ENCODE results near the gene LTBP4.

LTBP4 gene

DNA sequence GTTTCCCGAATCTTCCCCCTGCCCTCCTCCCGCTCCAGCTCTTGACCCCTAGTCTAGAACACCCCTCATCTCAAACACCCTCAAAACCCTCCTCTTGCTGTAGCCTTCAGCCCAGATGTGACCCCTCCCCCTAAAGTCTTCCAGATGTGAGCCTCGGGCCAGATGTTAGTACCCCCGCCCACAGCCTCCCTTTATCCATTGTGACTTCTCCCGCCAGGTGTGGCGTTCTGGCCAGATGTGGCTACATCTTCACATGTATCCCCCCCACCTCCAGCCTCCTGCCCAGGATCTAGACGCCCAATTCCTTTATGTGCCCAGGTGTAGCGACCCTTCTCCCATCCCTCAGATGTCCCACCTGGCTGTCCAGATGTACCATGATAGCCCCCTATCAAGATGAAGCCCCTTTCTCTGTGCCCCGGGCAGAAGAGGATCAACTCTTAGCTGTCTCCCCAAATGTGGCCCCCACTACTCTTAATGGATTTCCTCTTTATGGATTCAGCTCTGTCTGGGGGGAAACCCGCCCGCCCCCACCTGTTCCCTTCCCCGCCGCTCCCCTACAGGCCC lies 517 bp upstream of the LTBP4 start:
- no peak for DNase-seq (ENCODE audit: insufficient read length, low spot score)
- no peak for FAIRE-seq
- TF ChIP-seq TAF1 (IDR thresholded peaks at IDR 0.05; ENCODE audit: low read depth, low read length) (no peak), PAX5 (IDR thresholded peaks at IDR 0.05; ENCODE audit: insufficient read depth, low read length, severe bottlenecking) (no peak), POU2F2 (IDR thresholded peaks at IDR 0.05; ENCODE audit: low read depth, low read length) (no peak), SPI1 (IDR thresholded peaks at IDR 0.05; ENCODE audit: low read depth, low read length) (no peak), POLR2A (IDR thresholded peaks at IDR 0.05; ENCODE audit: low read depth, low read length) (no peak), POLR2AphosphoS5 (IDR thresholded peaks at IDR 0.05; ENCODE audit: low read depth, low read length) (no peak)

DNA sequence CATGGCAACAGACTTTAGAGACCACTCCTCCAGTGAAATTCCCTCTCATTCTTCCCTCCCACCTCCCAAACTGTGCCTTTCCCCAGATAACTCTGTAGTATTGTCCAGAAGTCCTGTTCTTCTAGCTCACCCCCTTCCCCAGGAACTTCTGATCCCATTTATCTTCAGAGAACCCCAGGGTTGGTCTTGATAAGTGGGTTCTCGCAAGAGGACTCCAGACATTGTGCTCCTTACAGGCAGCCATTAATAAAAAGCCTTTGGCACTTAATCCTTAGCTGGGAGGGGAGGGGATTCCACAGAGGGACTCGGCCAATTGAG lies 1.9 kb downstream of the LTBP4 start:
- no peak for DNase-seq (ENCODE audit: insufficient read length, low spot score)
- no peak for FAIRE-seq
- TF ChIP-seq PAX5 (IDR thresholded peaks at IDR 0.05; ENCODE audit: insufficient read depth, low read length, severe bottlenecking) (no peak), POLR2A (IDR thresholded peaks at IDR 0.05; ENCODE audit: low read depth, low read length) (no peak), POLR2AphosphoS5 (IDR thresholded peaks at IDR 0.05; ENCODE audit: low read depth, low read length) (no peak), TAF1 (IDR thresholded peaks at IDR 0.05; ENCODE audit: low read depth, low read length) (no peak), SPI1 (IDR thresholded peaks at IDR 0.05; ENCODE audit: low read depth, low read length) (no peak), POU2F2 (IDR thresholded peaks at IDR 0.05; ENCODE audit: low read depth, low read length) (no peak)

DNA sequence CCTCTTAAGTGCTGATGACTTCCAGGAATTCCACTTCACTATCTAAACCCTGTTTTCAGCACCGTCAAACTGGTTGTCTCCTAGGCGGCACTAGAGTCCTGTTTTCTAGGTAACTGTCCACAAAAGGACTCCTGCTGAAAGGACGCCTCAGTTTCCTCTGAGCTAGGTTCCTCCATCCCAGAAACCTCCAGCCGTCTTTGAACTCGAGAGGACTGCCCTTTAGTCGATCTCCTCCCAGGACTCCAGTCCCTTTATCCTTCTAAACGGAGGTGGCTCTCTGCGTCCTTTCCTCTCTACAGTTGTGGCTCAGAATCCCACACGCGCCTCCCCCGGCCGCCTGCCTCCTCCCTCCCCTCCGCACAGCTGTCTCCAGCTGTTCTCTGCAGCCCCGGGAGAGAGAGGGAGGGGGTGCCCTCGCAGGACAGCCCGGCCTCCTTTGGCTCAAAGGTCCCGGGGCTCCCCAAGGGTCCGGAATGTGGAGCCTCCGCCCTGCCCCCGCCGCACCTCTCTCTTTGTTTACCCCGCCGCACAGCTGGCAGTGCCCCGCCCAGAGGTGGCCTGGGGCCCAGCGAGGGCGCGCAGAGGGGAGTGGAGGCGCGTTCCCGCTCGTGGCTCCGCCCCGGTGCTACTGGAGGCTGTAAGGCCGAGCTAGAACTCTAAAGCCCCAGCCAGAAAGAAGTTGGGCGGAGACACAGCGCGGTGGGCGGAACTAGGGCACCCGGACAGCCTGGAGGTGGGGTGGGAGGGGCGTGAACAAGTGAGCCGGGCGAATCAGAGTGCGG lies 2.4 kb downstream of the LTBP4 start:
- FAIRE-seq: peak; percentile 96
- DNase-seq (ENCODE audit: insufficient read length, low spot score): peak; percentile 92
- TF ChIP-seq SPI1 (IDR thresholded peaks at IDR 0.05; ENCODE audit: low read depth, low read length) (peak; percentile 26; the same call in 1 of the 2 replicates), POLR2AphosphoS5 (IDR thresholded peaks at IDR 0.05; ENCODE audit: low read depth, low read length) (no peak)

DNA sequence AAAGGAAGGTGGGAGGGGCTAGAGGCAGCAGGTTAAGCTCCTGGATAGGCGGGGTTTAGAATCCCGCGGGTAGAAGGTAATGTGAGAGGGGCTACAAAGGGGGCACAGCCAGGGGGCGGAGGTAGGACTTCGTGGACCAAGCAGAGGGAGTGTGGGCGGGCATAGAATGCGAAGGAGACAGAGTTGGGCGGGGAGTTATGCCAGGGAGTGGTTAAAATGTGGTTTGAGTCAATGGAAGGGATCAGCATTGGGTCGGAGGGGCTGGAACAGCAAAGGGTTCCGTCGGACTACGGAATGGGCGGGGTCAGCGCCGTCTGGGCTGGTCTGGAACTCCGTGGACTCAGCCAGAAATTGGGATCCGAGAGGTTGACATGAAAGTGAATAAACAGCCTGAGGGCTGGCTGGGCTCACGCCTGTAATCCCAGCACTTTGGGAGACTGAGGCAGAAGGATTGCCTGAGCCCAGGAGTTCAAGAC lies 3.0 kb downstream of the LTBP4 start:
- DNase-seq (ENCODE audit: insufficient read length, low spot score): no peak
- no peak for TF ChIP-seq POLR2AphosphoS5 (IDR thresholded peaks at IDR 0.05; ENCODE audit: low read depth, low read length)
- no peak for TF ChIP-seq TAF1 (IDR thresholded peaks at IDR 0.05; ENCODE audit: low read depth, low read length)
- no peak for TF ChIP-seq SPI1 (IDR thresholded peaks at IDR 0.05; ENCODE audit: low read depth, low read length)
- no peak for TF ChIP-seq POU2F2 (IDR thresholded peaks at IDR 0.05; ENCODE audit: low read depth, low read length)
- TF ChIP-seq PAX5 (IDR thresholded peaks at IDR 0.05; ENCODE audit: insufficient read depth, low read length, severe bottlenecking): no peak
- no peak for TF ChIP-seq POLR2A (IDR thresholded peaks at IDR 0.05; ENCODE audit: low read depth, low read length)
- FAIRE-seq: no peak

DNA sequence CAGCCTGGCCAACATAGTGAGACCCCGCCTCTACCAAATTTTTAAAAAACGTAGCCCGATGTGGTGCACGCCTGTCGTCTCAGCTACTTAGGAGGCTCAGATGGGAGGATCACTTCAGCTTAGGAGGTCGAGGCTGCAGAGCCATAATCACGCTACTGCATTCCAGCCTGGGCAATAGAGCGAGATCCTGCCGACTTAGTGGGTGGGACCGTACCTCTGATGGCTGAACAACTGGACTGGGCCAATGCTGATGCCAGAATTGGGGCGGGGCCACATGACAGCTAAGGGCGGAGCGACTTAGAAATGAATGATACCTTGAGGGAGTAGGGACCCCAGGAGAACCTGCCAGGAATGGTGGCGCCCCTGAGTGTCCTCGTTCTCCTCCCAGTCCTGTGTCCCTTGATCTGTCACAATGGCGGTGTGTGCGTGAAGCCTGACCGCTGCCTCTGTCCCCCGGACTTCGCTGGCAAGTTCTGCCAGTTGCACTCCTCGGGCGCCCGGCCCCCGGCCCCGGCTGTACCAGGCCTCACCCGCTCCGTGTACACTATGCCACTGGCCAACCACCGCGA lies 3.6 kb downstream of the LTBP4 start:
- no peak for FAIRE-seq

DNA sequence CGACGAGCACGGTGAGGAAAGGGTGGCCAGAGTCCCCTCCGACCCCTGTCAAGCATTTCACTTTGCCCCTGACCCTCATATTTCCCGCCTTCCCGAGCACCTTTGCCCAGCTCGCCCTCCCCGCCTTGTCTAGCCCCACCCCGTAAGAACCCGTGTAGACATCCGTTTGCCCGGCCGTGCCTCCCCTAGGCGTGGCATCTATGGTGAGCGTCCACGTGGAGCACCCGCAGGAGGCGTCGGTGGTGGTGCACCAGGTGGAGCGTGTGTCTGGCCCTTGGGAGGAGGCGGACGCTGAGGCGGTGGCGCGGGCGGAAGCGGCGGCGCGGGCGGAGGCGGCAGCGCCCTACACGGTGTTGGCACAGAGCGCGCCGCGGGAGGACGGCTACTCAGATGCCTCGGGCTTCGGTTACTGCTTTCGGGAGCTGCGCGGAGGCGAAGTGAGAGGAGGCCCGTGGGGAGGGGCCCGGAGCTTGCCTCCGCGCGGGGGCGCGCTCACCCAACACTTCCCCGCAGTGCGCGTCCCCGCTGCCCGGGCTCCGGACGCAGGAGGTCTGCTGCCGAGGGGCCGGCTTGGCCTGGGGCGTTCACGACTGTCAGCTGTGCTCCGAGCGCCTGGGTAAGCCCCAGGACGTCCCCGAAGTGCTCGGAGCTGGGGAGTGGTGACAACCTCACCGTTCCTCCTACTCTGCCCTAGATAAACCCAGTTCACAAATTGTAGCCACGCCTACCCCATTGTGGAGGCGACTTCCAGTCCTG lies 4.2 kb downstream of the LTBP4 start:
- DNase-seq (ENCODE audit: insufficient read length, low spot score) (peak; percentile 71), FAIRE-seq (peak; percentile 70)
- TF ChIP-seq POLR2AphosphoS5 (IDR thresholded peaks at IDR 0.05; ENCODE audit: low read depth, low read length) (no peak), SPI1 (IDR thresholded peaks at IDR 0.05; ENCODE audit: low read depth, low read length) (no peak), TAF1 (IDR thresholded peaks at IDR 0.05; ENCODE audit: low read depth, low read length) (no peak), POLR2A (IDR thresholded peaks at IDR 0.05; ENCODE audit: low read depth, low read length) (no peak), POU2F2 (IDR thresholded peaks at IDR 0.05; ENCODE audit: low read depth, low read length) (no peak), PAX5 (IDR thresholded peaks at IDR 0.05; ENCODE audit: insufficient read depth, low read length, severe bottlenecking) (no peak)

More for the DNA sequence above, 3.6 kb downstream of the LTBP4 start:
- DNase-seq (ENCODE audit: insufficient read length, low spot score): no peak
- no peak for TF ChIP-seq POLR2A (IDR thresholded peaks at IDR 0.05; ENCODE audit: low read depth, low read length)
- no peak for TF ChIP-seq POLR2AphosphoS5 (IDR thresholded peaks at IDR 0.05; ENCODE audit: low read depth, low read length)
- TF ChIP-seq POU2F2 (IDR thresholded peaks at IDR 0.05; ENCODE audit: low read depth, low read length): no peak
- TF ChIP-seq TAF1 (IDR thresholded peaks at IDR 0.05; ENCODE audit: low read depth, low read length): no peak

DNA sequence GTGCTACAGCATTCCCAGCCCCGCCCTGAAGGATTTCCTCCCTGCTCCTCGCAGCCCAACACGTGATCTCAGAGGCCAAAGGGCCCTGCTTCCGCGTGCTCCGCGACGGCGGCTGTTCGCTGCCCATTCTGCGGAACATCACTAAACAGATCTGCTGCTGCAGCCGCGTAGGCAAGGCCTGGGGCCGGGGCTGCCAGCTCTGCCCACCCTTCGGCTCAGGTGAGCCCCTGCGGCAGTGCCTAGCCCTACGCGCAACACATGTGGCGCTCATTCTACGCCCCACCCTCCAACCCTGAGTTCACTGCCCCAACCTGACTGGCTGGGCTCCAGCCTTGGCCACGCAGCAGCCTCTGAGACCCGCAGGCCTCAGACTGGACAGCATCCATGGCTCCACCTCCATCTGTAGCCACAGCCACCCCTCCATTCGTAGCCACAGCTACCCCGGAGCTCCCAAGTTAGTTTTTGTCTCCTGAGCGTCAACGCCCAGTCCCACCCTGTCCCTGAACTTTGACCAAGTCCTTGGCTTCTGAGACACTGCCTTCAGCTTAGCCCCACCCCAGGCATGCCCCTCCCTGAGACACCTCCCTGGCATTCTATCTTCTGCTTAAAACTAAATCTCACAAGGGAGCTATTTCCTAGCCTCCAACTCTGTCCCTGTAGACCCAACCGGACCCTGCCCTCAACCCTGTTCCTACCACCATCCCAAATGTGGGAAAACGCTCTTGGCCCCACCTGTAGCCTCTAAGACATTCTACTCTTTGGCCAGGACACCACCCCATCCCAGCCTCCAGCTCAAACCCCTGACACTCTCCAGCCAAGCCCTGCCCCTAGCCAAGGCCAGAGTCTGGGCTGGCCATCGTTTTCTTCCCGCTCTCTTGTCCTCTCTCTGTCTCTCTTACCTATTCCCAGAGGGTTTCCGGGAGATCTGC lies 6.4 kb downstream of the LTBP4 start:
- DNase-seq (ENCODE audit: insufficient read length, low spot score) (no peak), FAIRE-seq (no peak)
- TF ChIP-seq POLR2AphosphoS5 (IDR thresholded peaks at IDR 0.05; ENCODE audit: low read depth, low read length): no peak
- no peak for TF ChIP-seq TAF1 (IDR thresholded peaks at IDR 0.05; ENCODE audit: low read depth, low read length)

DNA sequence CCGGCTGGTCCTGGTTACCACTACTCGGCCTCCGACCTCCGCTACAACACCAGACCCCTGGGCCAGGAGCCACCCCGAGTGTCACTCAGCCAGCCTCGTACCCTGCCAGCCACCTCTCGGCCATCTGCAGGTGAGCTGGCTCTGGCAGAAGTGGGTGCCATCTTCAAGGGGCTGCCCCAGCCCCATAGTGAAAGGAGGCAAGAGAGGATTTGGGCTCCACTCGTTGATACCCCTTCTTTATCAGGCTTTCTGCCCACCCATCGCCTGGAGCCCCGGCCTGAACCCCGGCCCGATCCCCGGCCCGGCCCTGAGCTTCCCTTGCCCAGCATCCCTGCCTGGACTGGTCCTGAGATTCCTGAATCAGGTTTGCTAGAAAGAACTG lies 7.1 kb downstream of the LTBP4 start:
- FAIRE-seq (no peak), DNase-seq (ENCODE audit: insufficient read length, low spot score) (no peak)
- TF ChIP-seq TAF1 (IDR thresholded peaks at IDR 0.05; ENCODE audit: low read depth, low read length): no peak
- no peak for TF ChIP-seq POLR2AphosphoS5 (IDR thresholded peaks at IDR 0.05; ENCODE audit: low read depth, low read length)
- no peak for TF ChIP-seq POU2F2 (IDR thresholded peaks at IDR 0.05; ENCODE audit: low read depth, low read length)
- TF ChIP-seq POLR2A (IDR thresholded peaks at IDR 0.05; ENCODE audit: low read depth, low read length): no peak
- no peak for TF ChIP-seq PAX5 (IDR thresholded peaks at IDR 0.05; ENCODE audit: insufficient read depth, low read length, severe bottlenecking)
- TF ChIP-seq SPI1 (IDR thresholded peaks at IDR 0.05; ENCODE audit: low read depth, low read length): no peak

DNA sequence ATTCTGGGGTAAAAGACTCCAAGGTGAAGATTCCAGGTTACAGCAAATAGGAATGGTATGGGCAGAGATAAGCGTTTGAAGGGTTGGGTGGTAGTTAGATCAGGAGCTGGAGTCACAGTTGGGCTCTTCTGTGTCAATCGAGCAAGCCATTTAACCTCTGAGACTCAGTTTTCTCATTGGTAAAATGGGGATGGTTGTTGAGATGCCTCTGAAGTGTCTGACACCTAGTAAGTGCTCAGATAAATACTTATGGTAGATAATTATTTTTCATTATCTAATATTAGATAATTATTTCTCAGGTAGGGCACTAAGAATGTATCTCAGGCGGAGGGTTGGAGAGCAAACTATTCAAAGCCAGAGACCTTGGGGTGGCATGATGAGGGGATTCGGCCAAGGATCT lies 7.8 kb downstream of the LTBP4 start:
- FAIRE-seq: no peak

More for the DNA sequence above, 7.8 kb downstream of the LTBP4 start:
- DNase-seq (ENCODE audit: insufficient read length, low spot score): no peak
- TF ChIP-seq SPI1 (IDR thresholded peaks at IDR 0.05; ENCODE audit: low read depth, low read length): no peak
- TF ChIP-seq POU2F2 (IDR thresholded peaks at IDR 0.05; ENCODE audit: low read depth, low read length): no peak
- TF ChIP-seq POLR2AphosphoS5 (IDR thresholded peaks at IDR 0.05; ENCODE audit: low read depth, low read length): no peak
- no peak for TF ChIP-seq PAX5 (IDR thresholded peaks at IDR 0.05; ENCODE audit: insufficient read depth, low read length, severe bottlenecking)
- no peak for TF ChIP-seq TAF1 (IDR thresholded peaks at IDR 0.05; ENCODE audit: low read depth, low read length)
- no peak for TF ChIP-seq POLR2A (IDR thresholded peaks at IDR 0.05; ENCODE audit: low read depth, low read length)
